Testis (tissue), 2 donors: ENCODE data around the gene MACROD2.

Experiments
- CTCF ChIP-seq, 3 experiments: fragments of 450-650 bp in 2 of 3; fragments of 200-600 bp in 1 of 3; sonication (generic) in 1 of 3; IDR thresholded peaks; one replicate each; pipeline ENCODE4 v1.5.1; 2016 to 2019; ENCODE audit warnings: antibody characterized with exemption in 3 of 3, mild to moderate bottlenecking in 2 of 3, moderate library complexity in 1 of 3
- POLR2A ChIP-seq: fragments of 450-650 bp; IDR thresholded peaks from one replicate; pipeline ENCODE4 v1.6.1; 2017; ENCODE audit warnings: antibody characterized with exemption, mild to moderate bottlenecking, moderate library complexity

GRCh38 chr20:15033269-15033668, 1038.0 kb downstream of the MACROD2 start:
- TF ChIP-seq POLR2A: no peak
- no peak for TF ChIP-seq CTCF (IDR thresholded peaks at IDR 0.05)
